ENCODE data around the gene CASP10.
"Not testable (repeated sequence)": the region's sequence is repeated elsewhere in the genome, so short reads cannot be mapped to it uniquely, and the experiment has no call there.

The CASP10 gene, protein sequence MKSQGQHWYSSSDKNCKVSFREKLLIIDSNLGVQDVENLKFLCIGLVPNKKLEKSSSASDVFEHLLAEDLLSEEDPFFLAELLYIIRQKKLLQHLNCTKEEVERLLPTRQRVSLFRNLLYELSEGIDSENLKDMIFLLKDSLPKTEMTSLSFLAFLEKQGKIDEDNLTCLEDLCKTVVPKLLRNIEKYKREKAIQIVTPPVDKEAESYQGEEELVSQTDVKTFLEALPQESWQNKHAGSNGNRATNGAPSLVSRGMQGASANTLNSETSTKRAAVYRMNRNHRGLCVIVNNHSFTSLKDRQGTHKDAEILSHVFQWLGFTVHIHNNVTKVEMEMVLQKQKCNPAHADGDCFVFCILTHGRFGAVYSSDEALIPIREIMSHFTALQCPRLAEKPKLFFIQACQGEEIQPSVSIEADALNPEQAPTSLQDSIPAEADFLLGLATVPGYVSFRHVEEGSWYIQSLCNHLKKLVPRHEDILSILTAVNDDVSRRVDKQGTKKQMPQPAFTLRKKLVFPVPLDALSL

DNA sequence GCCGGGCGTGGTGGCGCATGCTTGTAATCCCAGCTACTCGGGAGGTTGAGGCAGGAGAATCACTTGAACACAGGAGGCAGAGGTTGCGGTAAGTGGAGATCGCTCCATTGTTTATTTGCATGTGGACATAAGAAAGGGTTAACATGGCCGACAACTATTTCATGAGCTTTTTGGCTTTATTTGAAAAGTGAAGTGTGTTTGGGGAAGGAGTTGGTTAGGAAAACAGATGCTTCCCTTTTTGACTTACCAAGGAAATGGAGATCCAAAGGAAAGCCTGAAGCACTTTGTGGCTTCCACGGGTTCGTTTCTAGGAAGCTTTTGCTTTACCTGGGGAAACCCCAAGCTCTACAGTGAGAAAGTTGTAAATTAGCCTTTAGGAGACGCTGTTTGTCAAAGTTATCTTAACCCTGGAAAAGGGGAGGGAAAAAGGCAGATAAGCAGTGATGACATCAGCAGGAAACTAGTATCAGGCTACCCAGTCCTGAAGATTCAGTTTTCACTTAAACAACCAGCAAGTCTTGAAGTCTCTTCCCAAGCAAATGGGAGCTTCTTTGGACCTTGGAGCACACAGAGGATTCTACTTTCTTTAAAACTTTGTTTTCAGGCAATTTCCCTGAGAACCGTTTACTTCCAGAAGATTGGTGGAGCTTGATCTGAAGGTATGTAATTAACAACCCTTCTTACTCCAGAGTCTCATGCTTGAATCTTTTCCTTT, at the start of gene CASP10:
CASP10 (plus strand) TSS at position 492 of the 715 bp plus-strand sequence. CDS start 2,637 bp downstream, outside the sequence.
- DNase-seq = no peak

- DNase-seq = no peak
These were observed 47.6 kb upstream of the CASP10 start for GRCh38 chr2:201135386-201135785.

- DNase-seq = no peak
These were observed 46.0 kb upstream of the CASP10 start for GRCh38 chr2:201136889-201137321.

DNA sequence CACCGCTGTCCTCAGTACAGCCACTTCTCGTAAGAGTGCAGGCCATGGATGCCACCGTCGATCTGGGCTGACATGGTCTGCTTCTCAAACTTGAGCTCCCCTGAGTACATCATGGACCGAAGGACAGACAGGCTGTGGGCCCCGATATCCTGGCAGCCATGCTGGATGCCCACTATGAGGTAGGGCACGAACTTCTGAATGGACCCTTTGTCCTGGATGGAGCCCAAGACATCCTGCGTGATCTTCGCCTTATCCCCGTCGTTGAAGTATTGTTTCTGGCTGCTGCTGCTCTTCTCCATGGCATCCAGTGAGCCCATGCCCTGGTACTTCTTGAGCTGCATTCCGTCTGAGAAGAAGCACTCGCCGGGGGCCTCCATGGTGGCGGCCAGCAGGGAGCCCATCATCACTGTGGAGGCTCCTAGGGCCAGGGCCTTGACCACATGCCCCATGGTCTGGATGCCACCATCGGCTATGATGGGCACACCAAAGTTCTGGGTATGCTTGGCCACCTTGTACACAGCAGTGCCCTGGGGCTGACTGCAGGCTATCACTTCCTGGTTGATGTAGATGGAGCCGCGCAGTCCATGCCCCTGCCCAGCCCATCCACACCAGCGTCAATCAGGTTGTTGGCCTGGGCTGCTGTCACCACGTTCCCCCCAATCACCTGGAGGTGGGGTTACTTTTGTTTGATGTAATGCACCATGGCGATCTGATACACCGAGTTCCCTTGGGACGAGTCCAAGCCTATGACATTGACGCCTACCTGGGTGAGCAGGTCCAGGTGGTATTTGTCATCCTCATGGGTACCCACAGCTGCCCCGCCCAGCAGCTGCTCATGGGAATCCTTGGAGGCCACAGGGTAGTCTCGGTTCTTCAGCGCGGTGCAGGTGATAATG, 45.2 kb upstream of the CASP10 start:
- no peak for DNase-seq

DNA sequence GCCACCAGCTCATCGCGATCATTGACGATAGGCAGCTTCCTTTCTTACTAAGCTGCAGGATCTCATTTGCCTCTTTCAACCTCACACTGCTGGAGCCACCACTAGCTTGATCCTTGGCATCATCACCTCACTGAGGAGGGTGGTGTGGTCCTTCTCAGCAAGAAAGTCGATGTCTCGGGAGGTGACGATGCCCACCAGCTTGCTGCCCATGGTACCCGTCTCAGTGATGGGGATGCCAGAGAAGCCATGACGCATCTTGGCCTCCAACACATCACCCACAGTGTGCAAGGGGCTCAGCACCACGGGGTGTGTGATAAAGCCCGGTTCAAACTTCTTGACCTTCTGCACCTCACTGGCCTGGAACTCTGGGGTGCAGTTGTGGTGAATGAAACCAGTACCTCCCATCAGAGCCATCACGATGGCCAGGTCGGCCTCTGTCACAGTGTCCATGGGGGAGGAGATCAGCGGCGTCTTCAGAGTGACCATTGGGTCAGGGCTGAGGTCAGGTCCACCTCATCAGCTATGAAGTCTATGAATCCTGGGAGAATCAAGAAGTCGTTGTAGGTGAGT, 44.5 kb upstream of the CASP10 start:
- DNase-seq = no peak

- DNase-seq = not testable (repeated sequence)
These were observed 43.8 kb upstream of the CASP10 start for GRCh38 chr2:201138986-201139781.

DNA sequence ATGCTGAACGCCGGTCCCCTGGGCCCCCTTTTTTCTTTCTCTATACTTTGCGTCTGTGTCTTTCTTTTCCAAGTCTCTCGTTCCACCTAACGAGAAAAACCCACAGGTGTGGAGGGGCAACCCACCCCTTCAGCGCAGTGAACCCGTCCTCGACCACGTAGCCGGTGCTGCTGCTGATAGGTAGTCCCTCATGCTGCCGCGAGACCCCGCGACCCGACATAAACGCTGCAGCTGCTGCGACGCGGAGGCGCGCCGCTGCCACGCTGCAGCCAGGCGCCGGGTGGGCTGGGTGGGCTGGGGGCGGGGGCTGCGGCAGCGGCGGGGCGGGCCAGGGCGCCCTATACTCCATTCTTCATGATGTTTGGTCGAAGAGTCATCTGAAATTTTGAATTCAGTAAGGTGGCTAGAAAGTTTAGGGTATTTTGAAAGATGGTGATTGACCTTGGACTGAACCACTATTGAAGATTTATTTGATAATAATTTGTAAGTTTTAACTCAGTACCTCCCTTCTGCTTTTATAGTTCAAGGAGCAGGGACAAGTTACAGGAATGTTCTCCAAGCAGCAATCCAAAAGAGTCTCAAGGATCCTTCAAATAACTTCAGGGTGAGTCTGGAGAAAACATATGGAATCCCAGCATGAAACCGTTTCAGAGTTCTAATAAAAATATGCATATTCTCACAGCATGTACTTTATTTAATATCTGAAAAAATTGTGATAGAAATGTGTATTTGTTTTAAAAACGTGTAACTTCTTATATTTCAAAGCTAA, 42.9 kb upstream of the CASP10 start:
- DNase-seq = no peak

- DNase-seq = no peak
These were observed 38.6 kb upstream of the CASP10 start for GRCh38 chr2:201144101-201145051.

DNA sequence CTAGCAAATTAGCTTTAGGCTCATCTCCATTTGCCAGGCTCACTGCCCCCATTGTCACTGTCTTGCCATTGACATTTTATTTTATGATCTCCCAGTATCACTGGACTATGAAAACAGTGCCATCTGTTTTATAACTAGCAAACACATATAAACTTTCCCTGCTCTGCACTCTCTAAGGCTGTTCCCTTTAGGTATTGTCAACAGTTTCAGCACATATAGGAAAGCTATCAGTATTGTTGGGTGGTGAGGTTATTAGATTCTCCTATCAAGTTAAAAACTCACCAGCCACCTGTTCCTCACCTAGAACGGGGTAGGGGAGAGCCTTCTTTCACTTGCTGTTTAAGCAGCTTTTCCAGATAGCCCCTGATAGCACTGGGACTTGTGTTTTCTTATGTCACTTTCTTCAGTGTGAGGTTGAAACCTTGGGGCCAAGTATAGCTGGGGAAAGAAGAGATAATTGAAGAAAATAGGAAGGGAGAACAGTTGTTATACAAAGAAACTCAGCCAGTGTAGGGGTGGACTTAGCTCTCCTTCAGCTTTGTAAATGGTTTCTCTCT, 34.4 kb upstream of the CASP10 start:
- DNase-seq = no peak

GRCh38 chr2:201149064-201149820, 33.7 kb upstream of the CASP10 start:
- no peak for DNase-seq

- DNase-seq = not testable (repeated sequence)
These were observed 33.1 kb upstream of the CASP10 start for GRCh38 chr2:201149821-201150165.

DNA sequence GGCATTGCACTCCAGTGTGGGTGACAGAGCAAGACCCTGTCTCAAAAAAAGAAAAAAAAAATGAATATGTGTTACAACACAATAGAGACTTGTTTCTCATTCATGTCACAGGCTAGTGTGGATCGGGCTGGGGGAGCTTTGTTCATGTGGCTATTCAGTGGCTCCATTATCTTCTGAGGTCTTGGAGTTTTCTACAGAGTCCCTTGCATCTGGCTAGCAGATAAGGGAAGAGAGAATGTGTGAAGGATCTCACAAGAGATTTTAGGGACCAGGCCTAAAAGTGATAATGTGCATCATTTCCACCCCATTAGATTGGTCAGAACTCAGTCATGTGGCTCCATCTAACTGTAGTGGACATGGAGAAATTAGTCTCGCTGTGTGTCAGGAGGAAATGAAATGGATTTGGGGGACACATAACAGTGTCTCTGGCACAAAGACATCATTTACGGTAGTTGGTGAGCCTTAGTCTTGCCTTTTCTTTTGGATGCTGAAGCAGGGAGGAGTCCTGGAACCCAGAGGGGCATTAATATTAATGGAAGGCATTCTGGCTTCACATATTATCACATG, 32.4 kb upstream of the CASP10 start:
- DNase-seq = no peak

DNA sequence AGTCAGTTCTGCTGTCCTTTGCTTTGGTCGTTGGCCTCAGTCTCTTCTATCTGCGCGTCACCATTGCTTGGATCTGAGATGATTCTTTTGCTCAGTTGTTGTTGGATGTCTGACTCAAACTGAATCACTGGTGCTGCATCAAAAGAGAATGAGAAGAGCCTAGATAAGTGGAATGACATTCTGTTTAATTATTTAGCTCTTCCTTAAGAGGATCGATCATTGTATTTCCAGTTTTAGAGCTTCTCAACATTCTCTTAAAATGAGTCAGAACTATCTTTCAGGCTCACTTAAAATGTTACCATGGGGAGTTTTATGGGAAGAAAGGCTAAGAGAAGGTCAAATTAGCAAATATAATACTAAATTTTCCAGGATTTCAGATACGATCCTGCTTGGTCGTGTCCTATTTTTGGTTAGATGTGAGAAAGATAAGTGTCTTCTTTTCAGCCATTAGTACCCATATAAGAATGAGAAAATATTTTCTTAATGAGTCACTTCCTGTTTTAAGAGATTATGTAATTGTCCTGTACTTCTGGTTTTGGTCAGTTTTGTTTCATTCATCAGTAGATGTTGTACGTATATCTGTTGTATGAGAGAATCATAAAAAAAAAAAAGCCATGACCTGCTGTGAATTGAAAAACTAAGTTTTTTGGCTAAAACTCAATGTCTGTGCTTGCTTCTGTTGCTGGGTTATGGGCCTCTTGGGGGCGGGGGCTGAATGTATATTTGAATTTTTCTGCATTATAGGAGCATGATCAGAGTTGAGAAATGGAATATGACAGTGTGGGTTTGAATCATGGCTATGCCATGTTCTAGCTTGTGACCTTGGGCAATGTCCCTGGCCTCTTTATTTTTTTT, 31.6 kb upstream of the CASP10 start:
- DNase-seq = no peak

DNA sequence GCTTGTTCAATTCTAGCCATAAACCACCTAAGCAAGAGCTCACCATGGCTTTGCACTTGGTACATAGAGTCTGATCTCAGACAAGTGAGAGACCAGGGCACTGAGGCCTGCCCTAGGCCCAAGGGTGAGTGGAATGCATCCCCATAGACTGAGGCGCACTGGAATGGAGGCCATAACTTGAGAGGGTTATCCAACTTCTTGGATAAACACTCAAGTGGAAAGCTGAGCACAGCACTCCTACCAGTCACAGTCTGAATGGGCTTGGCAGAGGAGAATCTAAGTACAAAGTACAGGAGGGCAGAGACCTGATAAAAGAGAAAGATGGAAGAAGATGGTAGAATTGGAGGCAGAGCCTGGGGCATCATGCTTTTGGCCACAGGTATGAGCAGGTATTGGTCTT, 30.4 kb upstream of the CASP10 start:
- DNase-seq = no peak

GRCh38 chr2:201152999-201153815, 29.7 kb upstream of the CASP10 start:
- no peak for DNase-seq
